HepG2 (cell line): Measurements from ENCODE around the gene MYADML2. TPM values are rescaled to one million over a fixed set of nuclear protein-coding genes. Genes with fewer than 3 reads are reported as not detected.

Experiments used
- AKAP8 ChIP-seq: sonication (generic); formaldehyde crosslinking; IDR thresholded peaks from 2 replicates; pipeline ENCODE4 v1.5.1; 2020; ENCODE audit warnings: mild to moderate bottlenecking, missing genetic modification reagents
- ARNTL ChIP-seq: sonication (generic); formaldehyde crosslinking; IDR thresholded peaks from 2 replicates; pipeline ENCODE4 v1.4.0; 2020; ENCODE audit warnings: mild to moderate bottlenecking, missing genetic modification reagents
- CHD2 ChIP-seq: IDR thresholded peaks from 2 replicates; pipeline ENCODE4 v1.6.1; 2011; ENCODE audit warnings: low read depth, low read length, improper control_type of control experiment
- ELF1 ChIP-seq: sonication (generic); formaldehyde crosslinking; IDR thresholded peaks from 2 replicates; pipeline ENCODE4 v1.4.0; 2020; ENCODE audit warnings: missing genetic modification reagents
- GFI1 ChIP-seq: sonication (generic); formaldehyde crosslinking; IDR thresholded peaks from 2 replicates; pipeline ENCODE4 v1.5.0; 2020; ENCODE audit warnings: missing genetic modification reagents, mild to moderate bottlenecking, borderline replicate concordance
- GLI4 ChIP-seq: sonication (generic); formaldehyde crosslinking; IDR thresholded peaks from 2 replicates; pipeline ENCODE4 v1.5.1; 2020; ENCODE audit warnings: missing genetic modification reagents, mild to moderate bottlenecking, moderate library complexity, borderline replicate concordance
- KDM5A ChIP-seq: fragments of 200-600 bp; sonication (generic); IDR thresholded peaks from 2 replicates; pipeline ENCODE4 v1.7.0; 2018; ENCODE audit warnings: antibody characterized with exemption, mild to moderate bottlenecking, low read length, borderline replicate concordance
- MLLT10 ChIP-seq: sonication (generic); formaldehyde crosslinking; IDR thresholded peaks from 2 replicates; pipeline ENCODE4 v1.4.0; 2020; ENCODE audit warnings: missing genetic modification reagents
- MYC ChIP-seq: sonication (generic); formaldehyde crosslinking; IDR thresholded peaks from 2 replicates; pipeline ENCODE4 v1.9.0; 2021; ENCODE audit warnings: missing genetic modification reagents, borderline replicate concordance
- NFATC3 ChIP-seq: sonication (generic); formaldehyde crosslinking; IDR thresholded peaks from 2 replicates; pipeline ENCODE4 v1.5.1; 2020; ENCODE audit warnings: mild to moderate bottlenecking, missing genetic modification reagents
- PHB2 ChIP-seq: fragments of 450-650 bp; IDR thresholded peaks from 2 replicates; pipeline ENCODE4 v1.6.1; 2018; ENCODE audit not compliant: partially characterized antibody
- POLR2A ChIP-seq, 2 experiments: IDR thresholded peaks; 2 replicates each; pipeline ENCODE4 v1.6.1; 2011; ENCODE audit warnings: low read depth in 2 of 2, low read length in 2 of 2, mild to moderate bottlenecking in 1 of 2, moderate library complexity in 1 of 2; ENCODE audit not compliant: insufficient read depth in 1 of 2
- RARA ChIP-seq: IDR thresholded peaks from 2 replicates; pipeline ENCODE4 v1.6.1; 2016; ENCODE audit warnings: missing genetic modification reagents, missing compliant biosample characterization
- SETDB1 ChIP-seq: sonication (generic); formaldehyde crosslinking; IDR thresholded peaks from 2 replicates; pipeline ENCODE4 v1.5.1; 2020; ENCODE audit warnings: missing genetic modification reagents, mild to moderate bottlenecking, borderline replicate concordance
- TCF7 ChIP-seq: sonication (generic); IDR thresholded peaks from 2 replicates; pipeline ENCODE4 v1.6.1; 2016; ENCODE audit warnings: antibody characterized with exemption, low read depth
- ZBTB38 ChIP-seq: sonication (generic); formaldehyde crosslinking; IDR thresholded peaks from 2 replicates; pipeline ENCODE4 v1.5.1; 2020; ENCODE audit warnings: mild to moderate bottlenecking, missing genetic modification reagents
- ZFYVE20 ChIP-seq: sonication (generic); formaldehyde crosslinking; IDR thresholded peaks from 2 replicates; pipeline ENCODE4 v1.8.0; 2023; ENCODE audit warnings: low read depth, mild to moderate bottlenecking, moderate library complexity, missing genetic modification reagents, borderline replicate concordance
- ZNF292 ChIP-seq: sonication (generic); formaldehyde crosslinking; IDR thresholded peaks from 2 replicates; pipeline ENCODE4 v1.8.1; 2022; ENCODE audit warnings: mild to moderate bottlenecking, low read depth, missing genetic modification reagents, borderline replicate concordance
- ZNF333 ChIP-seq: sonication (generic); formaldehyde crosslinking; IDR thresholded peaks from 2 replicates; pipeline ENCODE4 v1.4.0; 2020; ENCODE audit warnings: mild to moderate bottlenecking, missing genetic modification reagents, borderline replicate concordance
- ZNF614 ChIP-seq: IDR thresholded peaks from 2 replicates; pipeline ENCODE4 v1.6.1; 2018; ENCODE audit warnings: missing biosample characterization, missing genetic modification reagents, inconsistent platforms, borderline replicate concordance
- polyA plus RNA-seq, 8 experiments: library from polyadenylated mRNA; depleted of rRNA in 3 of 8; stranded (reverse) in 7 of 8; unstranded in 1 of 8; fragments of >200 nt; fragmentation: Illumina TruSeq in 4 of 8; extraction: Trizol in 4 of 8; gene quantifications; 2 replicates each; pipeline versions ENCODE4 v1.2.1 to v1.2.3, GENCODE V29; 2011 to 2016; ENCODE audit warnings: low read depth in 4 of 8, missing spikeins in 1 of 8, mixed read lengths in 1 of 8; ENCODE audit not compliant: insufficient read depth in 1 of 8
- total RNA-seq, 5 experiments: library from RNA; depleted of rRNA; stranded (reverse); fragments of >200 nt; fragmentation: Illumina TruSeq; extraction: Trizol; gene quantifications; 2 replicates each; pipeline ENCODE4 v1.2.3, GENCODE V29; 2016; ENCODE audit warnings: low read depth in 1 of 5
- TF ChIP-seq, protein P1 (sequence below): sonication (generic); formaldehyde crosslinking; IDR thresholded peaks from 2 replicates; pipeline ENCODE4 v1.8.1; 2023; ENCODE audit warnings: missing genetic modification reagents, mild to moderate bottlenecking, borderline replicate concordance
- TF ChIP-seq, protein P2 (sequence below): sonication (generic); formaldehyde crosslinking; IDR thresholded peaks from 2 replicates; pipeline ENCODE4 v1.8.1; 2022; ENCODE audit warnings: low read depth, mild to moderate bottlenecking, missing genetic modification reagents
- TF ChIP-seq, protein P3 (sequence below): sonication (generic); formaldehyde crosslinking; IDR thresholded peaks from 2 replicates; pipeline ENCODE4 v1.5.1; 2020; ENCODE audit warnings: missing genetic modification reagents, mild to moderate bottlenecking, borderline replicate concordance
- TF ChIP-seq, protein P4 (sequence below): sonication (generic); formaldehyde crosslinking; IDR thresholded peaks from 2 replicates; pipeline ENCODE4 v1.4.0; 2020; ENCODE audit warnings: mild to moderate bottlenecking, missing genetic modification reagents

MYADML2 gene
- total and polyA plus RNA-seq, 2 of the 13 experiments (the other 11 are each of a cell fraction or from before 2014, with no cell fraction given) = not detected

DNA sequence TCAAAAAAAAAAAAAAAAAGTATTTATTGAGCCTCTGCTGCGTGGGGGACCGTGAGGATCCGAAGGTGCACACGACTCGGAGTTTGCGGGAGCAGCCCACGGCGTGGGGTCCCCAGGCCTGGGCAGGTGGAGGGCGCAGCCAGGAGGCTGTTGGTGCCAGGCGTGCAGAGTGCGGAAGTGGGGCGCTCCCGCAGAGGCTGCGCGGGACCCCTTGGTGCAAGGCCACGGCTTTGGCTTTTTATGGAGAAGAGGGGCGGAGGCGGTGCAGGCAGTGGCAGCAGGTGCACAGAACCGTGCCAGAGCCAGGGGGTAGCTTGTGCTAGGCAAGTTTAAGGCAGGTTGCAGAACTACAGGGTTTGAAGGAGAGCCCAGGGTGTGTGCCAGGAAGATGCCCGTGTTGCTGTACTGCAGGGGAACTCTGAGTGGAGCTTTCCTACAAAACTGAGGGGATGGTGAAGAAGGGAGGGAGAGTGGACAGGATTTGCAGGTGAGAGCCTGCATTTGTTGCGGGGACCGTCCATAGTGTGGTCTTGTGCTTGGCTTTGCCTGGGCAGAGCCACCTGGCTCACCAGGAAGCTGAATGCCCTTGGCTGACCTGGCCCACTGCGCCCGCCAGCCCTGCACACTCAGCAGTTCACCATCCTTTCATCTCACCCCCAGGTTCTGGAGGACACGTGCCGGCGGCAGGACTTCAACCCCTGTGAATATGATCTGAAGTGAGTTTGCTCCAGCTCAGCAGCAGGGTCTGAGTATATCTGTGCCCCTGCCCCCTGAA lies 31.7 kb upstream of the MYADML2 start (continued):
- TF ChIP-seq CHD2 = no peak
- 0 out of 2 replicates have a peak, but pooled peaks have one; percentile 40 for TF ChIP-seq AKAP8
- TF ChIP-seq, protein P1, sequence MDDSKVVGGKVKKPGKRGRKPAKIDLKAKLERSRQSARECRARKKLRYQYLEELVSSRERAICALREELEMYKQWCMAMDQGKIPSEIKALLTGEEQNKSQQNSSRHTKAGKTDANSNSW = peak; percentile 34; the same call in 1 of the 2 replicates
- 0 out of 2 replicates have a peak, but pooled peaks have one; percentile 31 for TF ChIP-seq NFATC3 (CRISPR knock-in tag)
- TF ChIP-seq MYC (CRISPR knock-in tag) = peak; percentile 22; the same call in 1 of the 2 replicates
- peak; percentile 30; the same call in 1 of the 2 replicates for TF ChIP-seq ELF1 (CRISPR knock-in tag)
- TF ChIP-seq, protein P2, sequence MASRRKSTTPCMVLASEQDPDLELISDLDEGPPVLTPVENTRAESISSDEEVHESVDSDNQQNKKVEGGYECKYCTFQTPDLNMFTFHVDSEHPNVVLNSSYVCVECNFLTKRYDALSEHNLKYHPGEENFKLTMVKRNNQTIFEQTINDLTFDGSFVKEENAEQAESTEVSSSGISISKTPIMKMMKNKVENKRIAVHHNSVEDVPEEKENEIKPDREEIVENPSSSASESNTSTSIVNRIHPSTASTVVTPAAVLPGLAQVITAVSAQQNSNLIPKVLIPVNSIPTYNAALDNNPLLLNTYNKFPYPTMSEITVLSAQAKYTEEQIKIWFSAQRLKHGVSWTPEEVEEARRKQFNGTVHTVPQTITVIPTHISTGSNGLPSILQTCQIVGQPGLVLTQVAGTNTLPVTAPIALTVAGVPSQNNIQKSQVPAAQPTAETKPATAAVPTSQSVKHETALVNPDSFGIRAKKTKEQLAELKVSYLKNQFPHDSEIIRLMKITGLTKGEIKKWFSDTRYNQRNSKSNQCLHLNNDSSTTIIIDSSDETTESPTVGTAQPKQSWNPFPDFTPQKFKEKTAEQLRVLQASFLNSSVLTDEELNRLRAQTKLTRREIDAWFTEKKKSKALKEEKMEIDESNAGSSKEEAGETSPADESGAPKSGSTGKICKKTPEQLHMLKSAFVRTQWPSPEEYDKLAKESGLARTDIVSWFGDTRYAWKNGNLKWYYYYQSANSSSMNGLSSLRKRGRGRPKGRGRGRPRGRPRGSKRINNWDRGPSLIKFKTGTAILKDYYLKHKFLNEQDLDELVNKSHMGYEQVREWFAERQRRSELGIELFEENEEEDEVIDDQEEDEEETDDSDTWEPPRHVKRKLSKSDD (CRISPR knock-in tag) = peak; percentile 39; the same call in 1 of the 2 replicates
- TF ChIP-seq PHB2 = no peak
- TF ChIP-seq SETDB1 (CRISPR knock-in tag) = no peak
- TF ChIP-seq ZNF614 (CRISPR knock-in tag) = no peak
- TF ChIP-seq ZNF292 = no peak
- no peak for TF ChIP-seq KDM5A
- 0 out of 2 replicates have a peak, but pooled peaks have one; percentile 26 for TF ChIP-seq ARNTL
- no peak for TF ChIP-seq MLLT10 (CRISPR knock-in tag)
- peak; percentile 26; the same call in 1 of the 2 replicates for TF ChIP-seq RARA (CRISPR knock-in tag)
- TF ChIP-seq, protein P3, sequence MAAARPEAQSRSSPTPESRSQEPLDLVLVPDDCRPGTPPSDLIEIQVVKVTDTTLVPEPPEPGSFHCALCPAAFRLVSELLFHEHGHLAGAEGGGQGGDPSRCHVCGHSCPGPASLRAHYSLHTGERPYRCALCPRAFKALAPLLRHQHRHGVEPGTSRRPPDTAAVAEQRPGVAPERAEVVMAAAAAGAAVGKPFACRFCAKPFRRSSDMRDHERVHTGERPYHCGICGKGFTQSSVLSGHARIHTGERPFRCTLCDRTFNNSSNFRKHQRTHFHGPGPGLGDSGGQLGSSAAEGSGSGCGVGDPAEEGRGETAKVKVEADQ (CRISPR knock-in tag) = peak; percentile 51; the same call in 1 of the 2 replicates
- peak; percentile 4 to 60; a peak in 2 of 4 replicates for TF ChIP-seq POLR2A (IDR thresholded peaks at IDR 0.05; ENCODE audit: insufficient read depth in 1 of 2, low read depth in 2 of 2, low read length in 2 of 2)
- TF ChIP-seq TCF7 = peak; percentile 55; the same call in 1 of the 2 replicates
- TF ChIP-seq, protein P4, sequence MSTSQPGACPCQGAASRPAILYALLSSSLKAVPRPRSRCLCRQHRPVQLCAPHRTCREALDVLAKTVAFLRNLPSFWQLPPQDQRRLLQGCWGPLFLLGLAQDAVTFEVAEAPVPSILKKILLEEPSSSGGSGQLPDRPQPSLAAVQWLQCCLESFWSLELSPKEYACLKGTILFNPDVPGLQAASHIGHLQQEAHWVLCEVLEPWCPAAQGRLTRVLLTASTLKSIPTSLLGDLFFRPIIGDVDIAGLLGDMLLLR (CRISPR knock-in tag) = 0 out of 2 replicates have a peak, but pooled peaks have one; percentile 16
- peak; percentile 56; the same call in 1 of the 2 replicates for TF ChIP-seq GLI4 (CRISPR knock-in tag)
- no peak for TF ChIP-seq GFI1 (CRISPR knock-in tag)
- no peak for TF ChIP-seq ZFYVE20 (CRISPR knock-in tag)
- 0 out of 2 replicates have a peak, but pooled peaks have one; percentile 14 for TF ChIP-seq ZNF333
- peak; percentile 91 for TF ChIP-seq ZBTB38 (CRISPR knock-in tag)
- TF ChIP-seq, all 625 proteins: peak for 65
